Measurements from ENCODE around the gene SHPK. TPM values are rescaled to one million over a fixed set of nuclear protein-coding genes. Genes with fewer than 3 reads are reported as not detected.

Gene SHPK
- total RNA-seq, 1 donor from 2014 or later, result 0.32 TPM

- Histone ChIP-seq H3K27ac (no peak overlapping the region), H3K4me3 (no peak overlapping the region), H3K9me3 (no peaks in the 10 kb centered on the region), H3K4me1 (no peaks in the 10 kb centered on the region), H3K27me3 (no peaks in the 10 kb centered on the region), H3K36me3 (no peaks in the 10 kb centered on the region)
- no peak for DNase-seq (ENCODE audit: low spot score in 2 of 2)
- intact Hi-C loops (cut with DNase I), result no loop called here
- no peak for TF ChIP-seq CTCF (IDR thresholded peaks at IDR 0.05)
Observed at GRCh38 chr17:3681057-3681456, 45.0 kb upstream of the SHPK start.

DNA sequence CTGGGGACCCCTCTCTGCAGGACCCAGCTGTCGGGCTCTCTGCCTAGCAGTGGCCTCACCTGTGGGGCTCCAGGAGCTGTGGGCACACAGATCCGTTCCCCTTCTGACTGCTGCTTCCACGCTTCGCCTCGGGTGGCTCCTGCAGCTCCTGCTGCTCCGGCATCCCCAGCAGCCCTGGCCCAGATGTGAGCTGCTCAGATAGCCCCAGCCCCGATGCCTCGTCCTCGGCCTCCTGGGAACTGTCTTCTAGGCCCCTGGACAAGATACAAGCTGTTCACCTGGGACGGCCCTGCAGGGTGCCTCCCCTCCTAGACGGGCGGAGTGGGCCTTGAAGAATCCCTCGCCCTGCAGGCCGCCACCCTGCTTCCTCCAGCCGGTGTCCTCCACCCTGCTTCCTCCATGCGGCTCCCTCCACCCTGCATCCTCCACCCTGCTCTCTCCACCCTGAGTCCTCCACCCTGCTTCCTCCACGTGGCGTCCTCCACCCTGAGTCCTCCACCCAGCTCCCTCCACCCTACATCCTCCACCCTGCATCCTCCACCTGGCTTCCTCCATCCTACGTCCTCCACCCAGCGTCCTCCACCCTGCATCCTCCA, 43.6 kb upstream of the SHPK start:
- H3K4me1 ChIP-seq, result no peaks in the 10 kb centered on the region
- no peaks in the 10 kb centered on the region for H3K27me3 ChIP-seq
- intact Hi-C loops (cut with DNase I), result no loop called here
- no peak for TF ChIP-seq CTCF (IDR thresholded peaks at IDR 0.05)
- no peak for DNase-seq (ENCODE audit: low spot score in 2 of 2)
- H3K36me3 ChIP-seq, result no peaks in the 10 kb centered on the region
- no peak overlapping the region for H3K4me3 ChIP-seq
- no peaks in the 10 kb centered on the region for H3K9me3 ChIP-seq
- no peak overlapping the region for H3K27ac ChIP-seq

- H3K9me3 ChIP-seq, result no peaks in the 10 kb centered on the region
- H3K36me3 ChIP-seq, result no peaks in the 10 kb centered on the region
- no peaks in the 10 kb centered on the region for H3K27me3 ChIP-seq
- intact Hi-C loops (cut with DNase I), result no loop called here
- no peak overlapping the region for H3K4me3 ChIP-seq
- no peak for TF ChIP-seq CTCF (IDR thresholded peaks at IDR 0.05)
- no peak overlapping the region for H3K27ac ChIP-seq
- no peak for DNase-seq (ENCODE audit: low spot score in 2 of 2)
- H3K4me1 ChIP-seq, result no peaks in the 10 kb centered on the region
Observed at GRCh38 chr17:3678821-3679530, 42.9 kb upstream of the SHPK start.

GRCh38 chr17:3678095-3678820, 42.2 kb upstream of the SHPK start:
- no peak overlapping the region for H3K4me3 ChIP-seq
- no peaks in the 10 kb centered on the region for H3K4me1 ChIP-seq
- intact Hi-C loops (cut with DNase I), result no loop called here
- H3K36me3 ChIP-seq, result no peaks in the 10 kb centered on the region
- H3K27ac ChIP-seq, result no peak overlapping the region
- H3K9me3 ChIP-seq, result no peaks in the 10 kb centered on the region
- no peak for TF ChIP-seq CTCF (IDR thresholded peaks at IDR 0.05)
- DNase-seq (ENCODE audit: low spot score in 2 of 2), result no peak
- no peaks in the 10 kb centered on the region for H3K27me3 ChIP-seq

GRCh38 chr17:3675886-3676285, 39.8 kb upstream of the SHPK start:
- Histone ChIP-seq H3K27ac (no peak overlapping the region), H3K4me3 (no peak overlapping the region), H3K27me3 (no peaks in the 10 kb centered on the region), H3K9me3 (no peaks in the 10 kb centered on the region), H3K36me3 (no peaks in the 10 kb centered on the region), H3K4me1 (no peaks in the 10 kb centered on the region)
- TF ChIP-seq CTCF (IDR thresholded peaks at IDR 0.05), result no peak
- intact Hi-C loops (cut with DNase I), result no loop called here
- no peak for DNase-seq (ENCODE audit: low spot score in 2 of 2)

All from ascending aorta (tissue), 2 donors.